Stomach (tissue), 4 donors: ENCODE measurements around the gene RNF213.

Experiments used
- CTCF ChIP-seq, 7 experiments: fragments of 450-650 bp in 4 of 7; fragments of 200-600 bp in 3 of 7; sonication (generic) in 3 of 7; IDR thresholded peaks; one replicate each; pipeline ENCODE4 v1.5.1; 2016 to 2019; ENCODE audit warnings: antibody characterized with exemption in 7 of 7, control low read depth in 2 of 7, mild to moderate bottlenecking in 1 of 7
- POLR2A ChIP-seq, 4 donors: fragments of 450-650 bp; IDR thresholded peaks; one replicate each; pipeline ENCODE4 v1.6.1; 2016; ENCODE audit warnings: antibody characterized with exemption in 4 of 4, control low read depth in 2 of 4, mild to moderate bottlenecking in 1 of 4, moderate library complexity in 1 of 4

DNA sequence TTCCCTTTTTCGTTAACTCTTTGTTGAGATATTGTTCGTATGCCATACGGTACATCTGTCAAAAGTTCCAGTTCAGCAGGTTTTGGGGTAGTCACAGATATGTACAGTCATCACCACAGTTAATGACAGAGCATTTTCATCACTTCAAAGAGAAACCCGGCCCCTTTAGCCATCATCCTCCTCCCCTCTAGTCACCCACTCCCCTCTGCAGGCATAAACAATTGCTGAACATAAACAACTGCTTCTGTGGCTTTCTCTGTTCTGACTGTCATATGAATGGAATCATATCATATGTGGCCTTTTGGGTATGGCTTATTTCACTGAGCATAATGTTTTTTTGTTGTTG, 59.3 kb downstream of the RNF213 start:
- TF ChIP-seq CTCF (IDR thresholded peaks at IDR 0.05) (no peak), POLR2A (IDR thresholded peaks at IDR 0.05) (no peak)
